GM13977 (cell line): ENCODE results near the gene ELL.
A peak's percentile ranks its signal among the peaks of the same experiment; 100 is the strongest.

Source experiments
- DNase-seq: peaks from one replicate; pipeline ENCODE4 v3.0.0; 2012; ENCODE audit warnings: low spot score
- in situ Hi-C: fragments of 300-500 bp; cut with MboI; formaldehyde crosslinking; loops from one replicate; pipeline ENCODE4 v1.12.0; 2022; ENCODE audit warnings: low sequenced_read_pairs, low pct_unique_long_range_greater_than_20kb, mixed read lengths, inconsistent platforms; ENCODE audit not compliant: unreplicated experiment
- TF ChIP-seq, protein P1 (sequence below): IDR thresholded peaks from 2 replicates; pipeline ENCODE4 v1.5.1; 2012; ENCODE audit warnings: mild to moderate bottlenecking, control low read depth; ENCODE audit not compliant: insufficient read depth; ENCODE audit errors: extremely low read depth, missing control alignments

The ELL gene

GRCh38 chr19:18441804-18442788 is 79.8 kb downstream of the ELL start:
- DNase-seq: no peak
- in situ Hi-C loops: no loop called here
- TF ChIP-seq, protein P1, sequence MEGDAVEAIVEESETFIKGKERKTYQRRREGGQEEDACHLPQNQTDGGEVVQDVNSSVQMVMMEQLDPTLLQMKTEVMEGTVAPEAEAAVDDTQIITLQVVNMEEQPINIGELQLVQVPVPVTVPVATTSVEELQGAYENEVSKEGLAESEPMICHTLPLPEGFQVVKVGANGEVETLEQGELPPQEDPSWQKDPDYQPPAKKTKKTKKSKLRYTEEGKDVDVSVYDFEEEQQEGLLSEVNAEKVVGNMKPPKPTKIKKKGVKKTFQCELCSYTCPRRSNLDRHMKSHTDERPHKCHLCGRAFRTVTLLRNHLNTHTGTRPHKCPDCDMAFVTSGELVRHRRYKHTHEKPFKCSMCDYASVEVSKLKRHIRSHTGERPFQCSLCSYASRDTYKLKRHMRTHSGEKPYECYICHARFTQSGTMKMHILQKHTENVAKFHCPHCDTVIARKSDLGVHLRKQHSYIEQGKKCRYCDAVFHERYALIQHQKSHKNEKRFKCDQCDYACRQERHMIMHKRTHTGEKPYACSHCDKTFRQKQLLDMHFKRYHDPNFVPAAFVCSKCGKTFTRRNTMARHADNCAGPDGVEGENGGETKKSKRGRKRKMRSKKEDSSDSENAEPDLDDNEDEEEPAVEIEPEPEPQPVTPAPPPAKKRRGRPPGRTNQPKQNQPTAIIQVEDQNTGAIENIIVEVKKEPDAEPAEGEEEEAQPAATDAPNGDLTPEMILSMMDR: no peak

GRCh38 chr19:18440936-18441803 is 80.7 kb downstream of the ELL start:
- DNase-seq: no peak
- in situ Hi-C loops: no loop called here
- TF ChIP-seq, protein P1: no peak

DNA sequence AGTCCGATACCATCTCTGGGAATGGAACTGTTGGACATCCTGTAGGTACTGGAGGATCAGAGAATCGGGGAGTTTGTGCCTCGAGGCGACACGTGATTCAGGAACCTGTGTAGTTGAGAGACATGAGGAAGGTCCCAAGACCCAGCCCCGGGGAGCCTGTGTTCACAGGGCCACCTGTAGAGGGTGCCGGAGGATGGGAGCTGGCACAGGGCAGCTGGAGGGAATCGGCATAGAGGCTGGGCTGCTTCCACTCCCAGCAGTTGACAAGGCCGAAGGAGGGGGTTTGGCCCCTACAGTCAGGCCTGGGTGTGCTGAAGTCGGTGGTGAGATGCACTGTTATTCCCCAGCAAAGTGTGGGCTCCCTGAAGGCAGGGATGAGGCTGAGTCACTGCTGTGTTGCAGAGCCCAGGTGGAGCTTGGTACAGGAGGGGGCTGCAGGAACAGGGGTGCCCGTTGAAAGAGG is 81.4 kb downstream of the ELL start:
- in situ Hi-C loops: no loop called here
- DNase-seq: no peak
- TF ChIP-seq, protein P1: peak; percentile 56

DNA sequence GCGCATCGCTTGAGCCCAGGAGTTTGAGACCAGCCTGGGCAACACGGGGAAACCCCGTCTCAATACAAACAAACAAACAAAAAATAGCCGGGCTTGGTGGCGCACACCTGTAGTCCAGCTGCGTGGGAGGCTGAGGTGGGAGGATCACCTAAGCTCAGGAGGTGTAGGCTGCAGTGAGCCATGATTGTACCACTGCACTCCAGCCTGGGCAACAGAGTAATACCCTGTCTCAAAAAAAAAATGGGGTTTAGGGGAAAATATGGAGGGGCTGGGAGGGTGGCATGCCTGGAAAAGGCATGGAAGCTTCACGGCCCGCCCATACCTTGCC is 82.0 kb downstream of the ELL start:
- in situ Hi-C loops: no loop called here
- TF ChIP-seq, protein P1: no peak

GRCh38 chr19:18439025-18439909 is 82.6 kb downstream of the ELL start:
- DNase-seq: no peak
- TF ChIP-seq, protein P1: no peak
- in situ Hi-C loops: no loop called here

More for the DNA sequence above, 82.0 kb downstream of the ELL start:
- DNase-seq: no peak
